ENCODE data around the gene CC2D2A. TPM values are rescaled to one million over a fixed set of nuclear protein-coding genes. Genes with fewer than 3 reads are reported as not detected.

The CC2D2A gene
- total and polyA plus RNA-seq, 8 donors = 1.9 to 7.7 (median 3.9) TPM

GRCh38 chr4:15502384-15502783, 32.7 kb downstream of the CC2D2A start:
- no peaks in the 10 kb centered on the region for H3K9me3 ChIP-seq
- ATAC-seq = no peak
- no peak for FAIRE-seq
- no peak overlapping the region for H3K4me3 ChIP-seq
- intact Hi-C loops (cut with DNase I) = no loop called here
- no peaks in the 10 kb centered on the region for H3K27me3 ChIP-seq
- no peak overlapping the region for H3K27ac ChIP-seq
- TF ChIP-seq CTCF (IDR thresholded peaks at IDR 0.05) = no peak
- no peak for DNase-seq
- WGBS, 2 donors = 94% methylated on average over 3 of the region's 3 CpGs
- peaks cover 0 to 4% (median 0%) of the 10 kb centered on the region in 3 donors for H3K36me3 ChIP-seq
- no peaks in the 10 kb centered on the region for H3K4me1 ChIP-seq

- 94 to 96% methylated on average over 1 of the region's 1 CpG for WGBS, 2 donors
- peaks cover 0 to 4% (median 0%) of the 10 kb centered on the region in 3 donors for H3K36me3 ChIP-seq
- TF ChIP-seq CTCF (IDR thresholded peaks at IDR 0.05) = no peak
- H3K27ac ChIP-seq = no peak overlapping the region
- H3K4me3 ChIP-seq = no peak overlapping the region
- ATAC-seq (no peak), DNase-seq (no peak), FAIRE-seq (no peak)
- intact Hi-C loops (cut with DNase I) = no loop called here
- H3K9me3 ChIP-seq = no peaks in the 10 kb centered on the region
- no peaks in the 10 kb centered on the region for H3K4me1 ChIP-seq
- no peaks in the 10 kb centered on the region for H3K27me3 ChIP-seq
Observed at GRCh38 chr4:15504041-15504440, 34.4 kb downstream of the CC2D2A start.

- no peak for TF ChIP-seq CTCF (IDR thresholded peaks at IDR 0.05)
- FAIRE-seq (no peak), DNase-seq (no peak), ATAC-seq (no peak)
- H3K4me1 ChIP-seq = no peaks in the 10 kb centered on the region
- no peaks in the 10 kb centered on the region for H3K9me3 ChIP-seq
- H3K27me3 ChIP-seq = no peaks in the 10 kb centered on the region
- H3K36me3 ChIP-seq = peaks cover 0 to 4% (median 0%) of the 10 kb centered on the region in 3 donors
- WGBS, 2 donors = 86 to 91% methylated on average over 8 of the region's 8 CpGs
- intact Hi-C loops (cut with DNase I) = no loop called here
- no peak overlapping the region for H3K27ac ChIP-seq
- H3K4me3 ChIP-seq = no peak overlapping the region
Observed at GRCh38 chr4:15506464-15506863, 36.8 kb downstream of the CC2D2A start.

DNA sequence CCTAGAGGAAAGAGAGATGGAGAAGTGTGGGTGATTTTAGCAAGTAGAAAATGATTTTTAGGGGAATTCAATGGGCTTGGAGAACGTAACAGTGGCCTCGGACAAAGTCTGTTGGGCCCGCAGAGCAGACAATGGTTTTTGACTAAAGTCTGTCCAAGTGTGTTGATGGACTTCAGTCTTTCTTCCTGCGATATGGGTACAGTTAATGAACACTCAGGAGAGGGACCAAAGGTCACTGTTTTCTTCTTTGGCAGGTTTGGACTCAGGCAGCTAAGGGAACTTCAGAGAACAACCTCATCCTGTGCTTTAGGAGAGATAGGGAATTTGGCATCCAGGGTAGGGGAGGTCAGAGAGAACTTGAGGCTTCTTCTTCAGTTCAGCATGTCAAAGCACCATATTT, 38.0 kb downstream of the CC2D2A start:
- H3K4me3 ChIP-seq = no peak overlapping the region
- FAIRE-seq (no peak), ATAC-seq (no peak), DNase-seq (no peak)
- TF ChIP-seq CTCF (IDR thresholded peaks at IDR 0.05) = no peak
- H3K27me3 ChIP-seq = no peaks in the 10 kb centered on the region
- no peak overlapping the region for H3K27ac ChIP-seq
- WGBS, 2 donors = 90 to 95% methylated on average over 4 of the region's 4 CpGs
- H3K9me3 ChIP-seq = no peaks in the 10 kb centered on the region
- intact Hi-C loops (cut with DNase I) = no loop called here
- no peaks in the 10 kb centered on the region for H3K4me1 ChIP-seq
- H3K36me3 ChIP-seq = peaks cover 0 to 4% (median 0%) of the 10 kb centered on the region in 3 donors

GRCh38 chr4:15510961-15511360, 41.3 kb downstream of the CC2D2A start:
- H3K27ac ChIP-seq = no peak overlapping the region
- H3K9me3 ChIP-seq = no peaks in the 10 kb centered on the region
- no peak for TF ChIP-seq CTCF (IDR thresholded peaks at IDR 0.05)
- H3K36me3 ChIP-seq = no peaks in the 10 kb centered on the region
- no peaks in the 10 kb centered on the region for H3K4me1 ChIP-seq
- H3K27me3 ChIP-seq = no peaks in the 10 kb centered on the region
- DNase-seq = no peak
- WGBS, 2 donors = 94 to 95% methylated on average over 6 of the region's 6 CpGs
- H3K4me3 ChIP-seq = no peak overlapping the region
- ATAC-seq = no peak
- intact Hi-C loops (cut with DNase I) = no loop called here
- FAIRE-seq = no peak

Data from pancreas (tissue), 10 donors.